Endothelial cell of umbilical vein (primary cell): Measurements from ENCODE around the gene PFAS. TPM values are rescaled to one million over a fixed set of nuclear protein-coding genes. Genes with fewer than 3 reads are reported as not detected.

ENCODE experiments used
- BruUV-seq: library from RNA; stranded (reverse); fragments of 400-500 nt; replicated peaks from 2 replicates; lab custom pipeline; 2021; lab: Mats Ljungman, UMichigan
- CTCF ChIA-PET: fragments of 300-600, 350-600 bp; sonication (Branson Sonifier 250); formaldehyde crosslinking; loops from one replicate; lab custom pipeline; 2021; ENCODE audit warnings: antibody characterized with exemption, inconsistent platforms; lab: Charles Lee
- POLR2A ChIA-PET: fragments of 300-600, 350-600 bp; sonication (Branson Sonifier 250); formaldehyde crosslinking; loops from one replicate; lab custom pipeline; 2021; ENCODE audit warnings: antibody characterized with exemption, inconsistent platforms; lab: Charles Lee
- DNase-seq: peaks from one replicate; pipeline ENCODE4 v3.0.0-alpha.2; 2011; ENCODE audit warnings: low read depth, low spot score
- FAIRE-seq: peaks from 2 replicates; lab custom pipeline; 2011; peaks lifted over from hg19 to GRCh38; lab: Jason Lieb, UNC
- H2AFZ ChIP-seq: 2 replicates; pipeline ENCODE4 v1.6.0; 2012; ENCODE audit warnings: low read depth, low read length, control low read depth, inconsistent platforms
- H3K27ac ChIP-seq: 2 replicates; pipeline ENCODE4 v1.5.1; 2011; ENCODE audit warnings: low read depth, mild to moderate bottlenecking, control low read depth, low read length, moderate library complexity; ENCODE audit not compliant: insufficient read depth
- H3K27me3 ChIP-seq, 2 experiments: 2 replicates each; pipeline versions ENCODE4 v1.6.0 to v1.6.1; 2011; ENCODE audit warnings: low read length in 2 of 2, mixed read lengths in 1 of 2; ENCODE audit not compliant: control insufficient read depth in 2 of 2, insufficient read depth in 2 of 2
- H3K36me3 ChIP-seq, 2 experiments: 2 replicates in 1 of 2; 3 replicates in 1 of 2; pipeline ENCODE4 v1.5.1; 2011; ENCODE audit warnings: low read length in 2 of 2, mild to moderate bottlenecking in 1 of 2, moderate library complexity in 1 of 2; ENCODE audit not compliant: control insufficient read depth in 2 of 2, insufficient read depth in 2 of 2; ENCODE audit errors: extremely low read depth in 1 of 2
- H3K4me1 ChIP-seq: 3 replicates; pipeline ENCODE4 v1.5.1; 2011; ENCODE audit warnings: mild to moderate bottlenecking, low read length; ENCODE audit not compliant: control insufficient read depth, insufficient read depth; ENCODE audit errors: extremely low read depth
- H3K4me2 ChIP-seq: 2 replicates; pipeline ENCODE4 v1.6.1; 2011; ENCODE audit warnings: low read length, control low read depth, mixed read lengths; ENCODE audit not compliant: insufficient read depth
- H3K4me3 ChIP-seq, 3 experiments: fragments of 200-600 bp in 1 of 3; sonication (generic), shearing (Covaris generic) in 1 of 3; replicated peaks in 1 of 3; 2 replicates each; pipeline ENCODE4 v1.5.1; 2011 to 2016; ENCODE audit warnings: control low read depth in 3 of 3, low read length in 3 of 3, mild to moderate bottlenecking in 2 of 3, inconsistent platforms in 1 of 3, low read depth in 1 of 3, moderate library complexity in 1 of 3; ENCODE audit not compliant: insufficient read depth in 1 of 3
- H3K79me2 ChIP-seq: 2 replicates; pipeline ENCODE4 v1.6.0; 2012; ENCODE audit warnings: low read length, inconsistent platforms; ENCODE audit not compliant: control insufficient read depth, insufficient read depth
- H3K9ac ChIP-seq: replicated peaks from 2 replicates; pipeline ENCODE3; 2011; ENCODE audit warnings: low read length, control low read depth; ENCODE audit not compliant: insufficient read depth; ENCODE audit errors: extremely low read depth
- H3K9me1 ChIP-seq: replicated peaks from 3 replicates; pipeline ENCODE4 v1.6.0; 2011; ENCODE audit warnings: mild to moderate bottlenecking, low read length; ENCODE audit not compliant: control insufficient read depth, insufficient read depth; ENCODE audit errors: extremely low read depth
- H3K9me3 ChIP-seq: replicated peaks from 2 replicates; pipeline ENCODE4 v1.5.1; 2012; ENCODE audit warnings: low read length, inconsistent platforms; ENCODE audit not compliant: control insufficient read depth, insufficient read depth
- H4K20me1 ChIP-seq: replicated peaks from 2 replicates; pipeline ENCODE3; 2011; ENCODE audit warnings: mild to moderate bottlenecking, low read length; ENCODE audit not compliant: control insufficient read depth, insufficient read depth; ENCODE audit errors: extremely low read depth
- CTCF ChIP-seq, 2 donors: IDR thresholded peaks; 1 replicate in 1 of 2; 2 replicates in 1 of 2; pipeline ENCODE4 v1.5.1; 2011; ENCODE audit warnings: low read length in 2 of 2, mild to moderate bottlenecking in 2 of 2, moderate library complexity in 2 of 2, control low read depth in 1 of 2, inconsistent platforms in 1 of 2, low read depth in 1 of 2; ENCODE audit not compliant: insufficient read depth in 1 of 2; ENCODE audit errors: extremely low read depth in 1 of 2
- EZH2 ChIP-seq: IDR thresholded peaks from 2 replicates; pipeline ENCODE4 v1.6.1; 2012; ENCODE audit warnings: borderline replicate concordance, low read depth, mild to moderate bottlenecking, moderate library complexity, low read length, inconsistent platforms; ENCODE audit not compliant: severe bottlenecking
- FOS ChIP-seq: IDR thresholded peaks from 2 replicates; pipeline ENCODE4 v1.6.1; 2011; ENCODE audit warnings: mild to moderate bottlenecking, low read length, moderate library complexity, borderline replicate concordance; ENCODE audit not compliant: insufficient read depth
- GATA2 ChIP-seq: IDR thresholded peaks from 2 replicates; pipeline ENCODE4 v1.7.0; 2011; ENCODE audit warnings: low read depth, mild to moderate bottlenecking, moderate library complexity, mixed read lengths, low read length; ENCODE audit not compliant: insufficient read length, insufficient read depth
- JUN ChIP-seq: IDR thresholded peaks from 2 replicates; pipeline ENCODE4 v1.6.1; 2011; ENCODE audit warnings: borderline replicate concordance, low read depth; ENCODE audit not compliant: insufficient read length, insufficient read depth
- MAX ChIP-seq: IDR thresholded peaks from 2 replicates; pipeline ENCODE4 v1.6.1; 2011; ENCODE audit not compliant: insufficient read depth, insufficient read length
- MYC ChIP-seq: IDR thresholded peaks from one replicate; pipeline ENCODE4 v1.6.1; 2011; ENCODE audit warnings: mild to moderate bottlenecking, low read depth, low read length
- POLR2A ChIP-seq: IDR thresholded peaks from 2 replicates; pipeline ENCODE4 v1.6.1; 2012; ENCODE audit warnings: low read depth, mild to moderate bottlenecking, control low read depth, low read length
- POLR2AphosphoS5 ChIP-seq: IDR thresholded peaks from 2 replicates; pipeline ENCODE4 v1.6.1; 2012; ENCODE audit warnings: low read depth, mild to moderate bottlenecking, control low read depth, low read length, moderate library complexity; ENCODE audit not compliant: insufficient read depth
- dilution Hi-C: fragments of 300-500 bp; cut with MboI; formaldehyde crosslinking; loops from one replicate; pipeline ENCODE4 v1.15.0; 2019; ENCODE audit warnings: low sequenced_read_pairs; ENCODE audit not compliant: extremely low pct_ligation_motif_present
- intact Hi-C: fragments of 100-400 bp; cut with micrococcal nuclease; formaldehyde crosslinking; loops from one replicate; pipeline ENCODE4 v1.10.0; 2022
- polyA plus RNA-seq, 4 experiments: library from polyadenylated mRNA; depleted of rRNA in 3 of 4; stranded (reverse) in 3 of 4; unstranded in 1 of 4; fragments of >200 nt; gene quantifications; 2 replicates each; pipeline versions ENCODE4 v1.2.1 to v1.2.3, GENCODE V29; 2011 to 2012; ENCODE audit warnings: missing spikeins in 1 of 4
- total RNA-seq: library from RNA; stranded (reverse); gene quantifications from 2 replicates; pipeline ENCODE4 v1.2.3, GENCODE V29; 2021

Gene PFAS
- total and polyA plus RNA-seq, 2 donors (not counting 3 experiments of a cell fraction or from before 2014, with no cell fraction given): 34.1 to 108 TPM

- no peak for FAIRE-seq
Measured at GRCh38 chr17:8264320-8264719, 15.2 kb downstream of the PFAS start.

More at GRCh38 chr17:8264320-8264719, 15.2 kb downstream of the PFAS start:
- H3K79me2 ChIP-seq: no peaks in the 10 kb centered on the region
- H4K20me1 ChIP-seq: no peaks in the 10 kb centered on the region
- H3K9me1 ChIP-seq: no peaks in the 10 kb centered on the region
- dilution Hi-C loops (no loop called here), intact Hi-C loops (no loop called here)
- no peak overlapping the region for H3K9ac ChIP-seq
- H3K4me1 ChIP-seq: no peaks in the 10 kb centered on the region
- H3K27ac ChIP-seq: no peak overlapping the region
- no peak overlapping the region for H3K4me3 ChIP-seq
- no peaks in the 10 kb centered on the region for H3K27me3 ChIP-seq
- no peak for TF ChIP-seq POLR2AphosphoS5
- no peak for TF ChIP-seq FOS
- TF ChIP-seq POLR2A: no peak
- no peak for TF ChIP-seq JUN
- TF ChIP-seq MYC: no peak
- TF ChIP-seq GATA2: no peak
- no peak for TF ChIP-seq CTCF (IDR thresholded peaks at IDR 0.05; ENCODE audit: extremely low read depth in 1 of 2, insufficient read depth in 1 of 2, low read depth in 1 of 2, low read length in 2 of 2)
- no peak for TF ChIP-seq MAX
- no peak for TF ChIP-seq EZH2
- no peak for DNase-seq
- ChIA-PET CTCF (interaction anchor here (1.7 kb wide), 1 partner anchor 9 kb away, joined by 5 read pairs; no protein-coding TSS in a partner anchor), POLR2A (no interaction called here)
- H3K36me3 ChIP-seq: peaks cover 9 to 40% of the 10 kb centered on the region in 2 experiments
- no peaks in the 10 kb centered on the region for H3K9me3 ChIP-seq
- no peak overlapping the region for H2AFZ ChIP-seq
- no peak overlapping the region for H3K4me2 ChIP-seq
- BruUV-seq: no TSS peak
